GM10266 (cell line): ENCODE data around the gene P2RY2.

Source experiments
- DNase-seq: peaks from one replicate; pipeline ENCODE4 v3.0.0; 2012; ENCODE audit errors: extremely low spot score
- CTCF ChIP-seq: IDR thresholded peaks from 2 replicates; pipeline ENCODE4 v1.5.1; 2012; ENCODE audit warnings: mild to moderate bottlenecking, low read depth; ENCODE audit not compliant: control insufficient read depth, insufficient read depth; ENCODE audit errors: missing control alignments

The P2RY2 gene

GRCh38 chr11:73258104-73259035 lies 40.3 kb downstream of the P2RY2 start:
- no peak for DNase-seq
- TF ChIP-seq CTCF: no peak

GRCh38 chr11:73259406-73260126 lies 41.5 kb downstream of the P2RY2 start:
- DNase-seq: no peak
- TF ChIP-seq CTCF: no peak

- DNase-seq: no peak
- no peak for TF ChIP-seq CTCF
Observed at GRCh38 chr11:73260127-73260457, 42.0 kb downstream of the P2RY2 start.

- no peak for TF ChIP-seq CTCF
- DNase-seq: no peak
Observed at GRCh38 chr11:73262851-73263495, 44.9 kb downstream of the P2RY2 start.

GRCh38 chr11:73263640-73264039 lies 45.6 kb downstream of the P2RY2 start:
- no peak for TF ChIP-seq CTCF

GRCh38 chr11:73265278-73265810 lies 47.3 kb downstream of the P2RY2 start:
- TF ChIP-seq CTCF: no peak
- no peak for DNase-seq

More at GRCh38 chr11:73263640-73264039, 45.6 kb downstream of the P2RY2 start:
- no peak for DNase-seq
